CD4-positive, alpha-beta T cell treated with Interleukin-4 for 4 hours (primary cell): ENCODE measurements around the gene RAB34.

ENCODE experiments used
- DNase-seq: peaks from one replicate; pipeline ENCODE4 v3.0.0-alpha.2; 2020

Gene RAB34

GRCh38 chr17:28675490-28675889 lies 42.2 kb downstream of the RAB34 start:
- DNase-seq, result no peak

- DNase-seq, result no peak
Observed at GRCh38 chr17:28669918-28670317, 47.8 kb downstream of the RAB34 start.

GRCh38 chr17:28667870-28668269 lies 49.8 kb downstream of the RAB34 start:
- DNase-seq, result no peak

- no peak for DNase-seq
Observed at GRCh38 chr17:28665994-28666393, 51.7 kb downstream of the RAB34 start.
